HEK293 (cell line): ENCODE results near the gene C19orf44.
A peak's percentile ranks its signal among the peaks of the same experiment; 100 is the strongest.

Source experiments
- CTCF ChIA-PET: fragments of 350-600 bp; formaldehyde crosslinking; extraction: SDS; loops from one replicate; lab custom pipeline; 2021; ENCODE audit warnings: antibody characterized with exemption; lab: Yijun Ruan, JAX
- POLR2A ChIA-PET: fragments of 300-600 bp; formaldehyde crosslinking; extraction: SDS; loops from one replicate; lab custom pipeline; 2020; ENCODE audit warnings: antibody characterized with exemption, inconsistent platforms; lab: Yijun Ruan, JAX
- H3K27ac ChIP-seq: fragments of 200-500 bp; sonication (Bioruptor generic); 2 replicates; pipeline ENCODE4 v1.5.1; 2014; ENCODE audit warnings: low read depth, low read length, control low read depth, inconsistent platforms; ENCODE audit errors: extremely low read depth
- H3K36me3 ChIP-seq, 2 experiments: fragments of 200-500 bp in 1 of 2; sonication (Bioruptor generic) in 1 of 2; 1 replicate in 1 of 2; 2 replicates in 1 of 2; pipeline ENCODE4 v1.5.1; 2014 to 2017; ENCODE audit warnings: inconsistent platforms in 2 of 2, low read length in 2 of 2; ENCODE audit not compliant: control insufficient read depth in 2 of 2, insufficient read depth in 1 of 2
- H3K4me1 ChIP-seq: fragments of 200-500 bp; sonication (Bioruptor generic); 2 replicates; pipeline ENCODE4 v1.5.1; 2014; ENCODE audit warnings: mild to moderate bottlenecking, low read length, inconsistent platforms; ENCODE audit not compliant: control insufficient read depth, insufficient read depth
- H3K4me3 ChIP-seq: 2 replicates; pipeline ENCODE4 v1.5.1; 2011; ENCODE audit warnings: low read depth, mild to moderate bottlenecking, control low read depth, low read length, moderate library complexity
- H3K9me3 ChIP-seq: fragments of 200-500 bp; sonication (Bioruptor generic); 2 replicates; pipeline ENCODE4 v1.5.1; 2014; ENCODE audit warnings: low read depth, low read length, inconsistent platforms; ENCODE audit not compliant: control insufficient read depth, insufficient read depth
- ATF2 ChIP-seq: fragments of 450-650 bp; formaldehyde crosslinking; IDR thresholded peaks from 2 replicates; pipeline ENCODE4 v1.5.1; 2016; ENCODE audit warnings: missing biosample characterization, missing genetic modification characterization, low read depth
- INSM2 ChIP-seq: fragments of 450-650 bp; formaldehyde crosslinking; IDR thresholded peaks from 2 replicates; pipeline ENCODE4 v1.5.1; 2016; ENCODE audit warnings: missing biosample characterization, missing genetic modification characterization
- OVOL3 ChIP-seq: fragments of 450-650 bp; formaldehyde crosslinking; IDR thresholded peaks from 2 replicates; pipeline ENCODE4 v1.5.1; 2016; ENCODE audit warnings: missing biosample characterization, missing genetic modification characterization
- REST ChIP-seq: fragments of 450-650 bp; formaldehyde crosslinking; IDR thresholded peaks from 2 replicates; pipeline ENCODE4 v1.5.1; 2016; ENCODE audit warnings: missing biosample characterization, missing genetic modification characterization
- SP7 ChIP-seq: fragments of 450-650 bp; formaldehyde crosslinking; IDR thresholded peaks from 2 replicates; pipeline ENCODE4 v1.5.1; 2016; ENCODE audit warnings: missing biosample characterization, missing genetic modification characterization
- WT1 ChIP-seq: fragments of 450-650 bp; formaldehyde crosslinking; IDR thresholded peaks from 2 replicates; pipeline ENCODE4 v1.5.1; 2016; ENCODE audit warnings: missing biosample characterization, missing genetic modification characterization
- ZBTB44 ChIP-seq: fragments of 450-650 bp; IDR thresholded peaks from 2 replicates; pipeline ENCODE4 v1.5.1; 2018; ENCODE audit warnings: missing biosample characterization, mild to moderate bottlenecking, missing genetic modification characterization
- ZBTB8A ChIP-seq: fragments of 450-650 bp; formaldehyde crosslinking; IDR thresholded peaks from 2 replicates; pipeline ENCODE4 v1.5.1; 2016; ENCODE audit warnings: missing biosample characterization, missing genetic modification characterization
- ZFP37 ChIP-seq: fragments of 450-650 bp; formaldehyde crosslinking; IDR thresholded peaks from 2 replicates; pipeline ENCODE4 v1.5.1; 2016; ENCODE audit warnings: missing biosample characterization, missing genetic modification characterization
- ZFP41 ChIP-seq: fragments of 450-650 bp; formaldehyde crosslinking; IDR thresholded peaks from 2 replicates; pipeline ENCODE4 v1.5.1; 2016; ENCODE audit warnings: missing biosample characterization, missing genetic modification characterization, borderline replicate concordance
- ZIC2 ChIP-seq: fragments of 450-650 bp; formaldehyde crosslinking; IDR thresholded peaks from 2 replicates; pipeline ENCODE4 v1.5.1; 2016; ENCODE audit warnings: missing biosample characterization, missing genetic modification characterization
- ZNF10 ChIP-seq: fragments of 450-650 bp; formaldehyde crosslinking; IDR thresholded peaks from 2 replicates; pipeline ENCODE4 v1.5.1; 2017; ENCODE audit warnings: missing biosample characterization, missing genetic modification characterization
- ZNF148 ChIP-seq: fragments of 450-650 bp; formaldehyde crosslinking; IDR thresholded peaks from 2 replicates; pipeline ENCODE4 v1.5.0; 2017; ENCODE audit warnings: missing biosample characterization, missing genetic modification characterization, borderline replicate concordance
- ZNF184 ChIP-seq: fragments of 450-650 bp; IDR thresholded peaks from 2 replicates; pipeline ENCODE4 v1.5.1; 2018; ENCODE audit warnings: missing biosample characterization, mild to moderate bottlenecking, missing genetic modification characterization
- ZNF221 ChIP-seq: fragments of 450-650 bp; formaldehyde crosslinking; IDR thresholded peaks from 2 replicates; pipeline ENCODE4 v1.5.1; 2017; ENCODE audit warnings: missing biosample characterization, missing genetic modification characterization, borderline replicate concordance
- ZNF394 ChIP-seq: fragments of 450-650 bp; formaldehyde crosslinking; IDR thresholded peaks from 2 replicates; pipeline ENCODE4 v1.5.1; 2016; ENCODE audit warnings: missing biosample characterization, missing genetic modification characterization, mild to moderate bottlenecking, moderate library complexity, borderline replicate concordance
- ZNF416 ChIP-seq: fragments of 450-650 bp; formaldehyde crosslinking; IDR thresholded peaks from 2 replicates; pipeline ENCODE4 v1.5.1; 2016; ENCODE audit warnings: missing biosample characterization, missing genetic modification characterization
- ZNF510 ChIP-seq: fragments of 450-650 bp; formaldehyde crosslinking; IDR thresholded peaks from 2 replicates; pipeline ENCODE4 v1.5.1; 2018; ENCODE audit warnings: mild to moderate bottlenecking, missing genetic modification characterization, missing biosample characterization; ENCODE audit not compliant: insufficient replicate concordance
- ZNF580 ChIP-seq: fragments of 450-650 bp; formaldehyde crosslinking; IDR thresholded peaks from 2 replicates; pipeline ENCODE4 v1.5.1; 2016; ENCODE audit warnings: missing biosample characterization, missing genetic modification characterization
- ZNF585B ChIP-seq: fragments of 450-650 bp; formaldehyde crosslinking; IDR thresholded peaks from 2 replicates; pipeline ENCODE4 v1.5.1; 2016; ENCODE audit warnings: missing biosample characterization, missing genetic modification characterization
- ZNF596 ChIP-seq: fragments of 450-650 bp; IDR thresholded peaks from 2 replicates; pipeline ENCODE4 v1.5.0; 2018; ENCODE audit warnings: missing biosample characterization, mild to moderate bottlenecking, missing genetic modification characterization, moderate library complexity
- ZNF645 ChIP-seq: fragments of 450-650 bp; formaldehyde crosslinking; IDR thresholded peaks from 2 replicates; pipeline ENCODE4; 2016; ENCODE audit warnings: missing biosample characterization, missing genetic modification characterization
- ZNF670 ChIP-seq: fragments of 450-650 bp; formaldehyde crosslinking; IDR thresholded peaks from 2 replicates; pipeline ENCODE4 v1.5.1; 2016; ENCODE audit warnings: missing biosample characterization, missing genetic modification characterization, low read depth
- ZNF776 ChIP-seq: fragments of 450-650 bp; formaldehyde crosslinking; IDR thresholded peaks from 2 replicates; pipeline ENCODE4 v1.5.0; 2017; ENCODE audit warnings: missing biosample characterization, missing genetic modification characterization, borderline replicate concordance
- ZNF837 ChIP-seq: fragments of 450-650 bp; formaldehyde crosslinking; IDR thresholded peaks from 2 replicates; pipeline ENCODE4 v1.5.1; 2016; ENCODE audit warnings: missing biosample characterization, missing genetic modification characterization
- ZNF843 ChIP-seq: fragments of 450-650 bp; formaldehyde crosslinking; IDR thresholded peaks from 2 replicates; pipeline ENCODE4 v1.5.1; 2016; ENCODE audit warnings: missing biosample characterization, missing genetic modification characterization
- ZSCAN16 ChIP-seq: fragments of 450-650 bp; formaldehyde crosslinking; IDR thresholded peaks from 2 replicates; pipeline ENCODE4 v1.5.1; 2016; ENCODE audit warnings: missing biosample characterization, missing genetic modification characterization

C19orf44 gene

GRCh38 chr19:16470541-16470910 lies 25.7 kb upstream of the C19orf44 start:
- no peak overlapping the region for H3K27ac ChIP-seq
- H3K4me1 ChIP-seq, result no peaks in the 10 kb centered on the region
- peak overlapping the region; percentile 77 for H3K4me3 ChIP-seq
- H3K36me3 ChIP-seq, result peaks cover 0 to under 1% of the 10 kb centered on the region in 2 experiments; a peak in 1 of 3 replicates
- CTCF ChIA-PET, result interaction anchor here (0.6 to 2.1 kb wide), 3 partner anchors 25 to 1732 kb away, joined by 3 to 10 read pairs (median 6); no protein-coding TSS in a partner anchor
- H3K9me3 ChIP-seq, result no peaks in the 10 kb centered on the region
- POLR2A ChIA-PET, result interaction anchor here (1.1 kb wide), 2 partner anchors 23 to 28 kb away, joined by 4 to 6 read pairs; no protein-coding TSS in a partner anchor
- TF ChIP-seq ZNF843, result no peak
- TF ChIP-seq ZNF221 (tag by site-specific recombination), result no peak
- no peak for TF ChIP-seq ZNF596 (tag by site-specific recombination)
- no peak for TF ChIP-seq ZNF416
- no peak for TF ChIP-seq ATF2 (tag by site-specific recombination)
- peak; percentile 75 for TF ChIP-seq ZBTB44 (tag by site-specific recombination)
- no peak for TF ChIP-seq ZNF394 (tag by site-specific recombination)
- no peak for TF ChIP-seq ZNF510
- TF ChIP-seq ZBTB8A (tag by site-specific recombination), result no peak
- no peak for TF ChIP-seq ZNF184 (tag by site-specific recombination)
- TF ChIP-seq ZSCAN16 (tag by site-specific recombination), result 0 out of 2 replicates have a peak, but pooled peaks have one; percentile 31
- no peak for TF ChIP-seq ZFP37 (tag by site-specific recombination)
- no peak for TF ChIP-seq ZFP41 (tag by site-specific recombination)
- TF ChIP-seq ZIC2 (tag by site-specific recombination), result no peak
- TF ChIP-seq ZNF776 (tag by site-specific recombination), result no peak
- TF ChIP-seq ZNF837 (tag by site-specific recombination), result no peak
- no peak for TF ChIP-seq ZNF10 (tag by site-specific recombination)
- TF ChIP-seq OVOL3 (tag by site-specific recombination), result no peak
- no peak for TF ChIP-seq INSM2 (tag by site-specific recombination)
- no peak for TF ChIP-seq ZNF585B (tag by site-specific recombination)
- TF ChIP-seq ZNF148, result no peak
- TF ChIP-seq ZNF580 (tag by site-specific recombination), result no peak
- TF ChIP-seq WT1, result peak; percentile 54
- no peak for TF ChIP-seq ZNF670 (tag by site-specific recombination)
- peak; percentile 73; the same call in 1 of the 2 replicates for TF ChIP-seq SP7 (tag by site-specific recombination)
- TF ChIP-seq REST, result no peak
- TF ChIP-seq ZNF645, result no peak
